ENCODE results near the gene TPCN1. TPM values are rescaled to one million over a fixed set of nuclear protein-coding genes. Genes with fewer than 3 reads are reported as not detected.

The TPCN1 gene
- total RNA-seq, 1 donor, result 16.4 TPM

DNA sequence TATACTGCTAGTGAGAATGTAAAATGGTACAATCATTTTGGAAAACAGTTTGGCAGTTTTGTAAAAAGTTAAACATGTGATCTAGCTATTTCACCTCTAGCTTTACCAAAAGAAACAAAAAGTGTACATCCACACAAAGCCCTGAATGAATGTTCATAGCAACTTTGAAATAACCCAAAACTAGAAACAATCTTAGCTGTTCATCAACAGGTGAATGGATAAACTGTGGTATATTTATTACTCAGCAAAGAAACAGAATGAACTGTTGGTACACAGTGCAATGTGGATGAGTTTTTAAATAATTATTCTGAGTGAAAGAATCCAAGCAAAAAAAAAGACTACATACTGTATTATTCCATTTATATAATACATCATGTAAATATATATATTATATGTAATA is 36.3 kb downstream of the TPCN1 start:
- DNase-seq (ENCODE audit: low read depth in 2 of 3, low spot score in 2 of 3), result no peak

GRCh38 chr12:113260127-113260526 is 38.9 kb downstream of the TPCN1 start:
- no peak for DNase-seq (ENCODE audit: low read depth in 2 of 3, low spot score in 2 of 3)

DNA sequence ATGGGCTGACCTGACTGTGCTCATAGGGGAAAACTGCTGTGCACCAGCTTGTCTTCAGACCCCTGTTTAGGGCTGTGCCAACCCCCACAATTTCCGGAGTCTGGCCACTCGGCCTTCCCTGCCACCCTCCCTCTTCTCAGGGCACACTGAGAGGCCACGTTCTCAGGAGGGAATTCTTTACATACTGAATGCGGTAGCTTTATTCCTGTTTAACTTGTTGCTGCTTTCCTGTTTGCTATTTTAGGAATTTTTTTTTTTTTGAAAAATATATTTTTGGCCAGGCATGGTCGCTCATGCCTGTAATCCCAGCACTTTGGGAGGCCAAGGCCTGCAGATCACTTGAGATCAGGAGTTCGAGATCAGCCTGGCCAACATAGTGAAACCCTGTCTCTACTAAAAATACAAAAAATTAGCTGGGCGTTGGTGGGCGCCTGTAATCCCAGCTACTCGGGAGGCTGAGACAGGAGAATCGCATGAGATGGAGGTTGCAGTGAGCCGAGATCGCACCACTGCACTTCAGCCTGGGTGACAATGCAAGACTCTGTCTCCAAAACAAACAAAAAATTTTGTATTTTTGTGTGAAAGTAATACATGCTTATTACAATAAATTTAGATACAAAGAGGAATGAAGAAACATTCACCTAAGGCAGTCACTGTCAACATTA is 39.5 kb downstream of the TPCN1 start:
- DNase-seq (ENCODE audit: low read depth in 2 of 3, low spot score in 2 of 3), result no peak

DNA sequence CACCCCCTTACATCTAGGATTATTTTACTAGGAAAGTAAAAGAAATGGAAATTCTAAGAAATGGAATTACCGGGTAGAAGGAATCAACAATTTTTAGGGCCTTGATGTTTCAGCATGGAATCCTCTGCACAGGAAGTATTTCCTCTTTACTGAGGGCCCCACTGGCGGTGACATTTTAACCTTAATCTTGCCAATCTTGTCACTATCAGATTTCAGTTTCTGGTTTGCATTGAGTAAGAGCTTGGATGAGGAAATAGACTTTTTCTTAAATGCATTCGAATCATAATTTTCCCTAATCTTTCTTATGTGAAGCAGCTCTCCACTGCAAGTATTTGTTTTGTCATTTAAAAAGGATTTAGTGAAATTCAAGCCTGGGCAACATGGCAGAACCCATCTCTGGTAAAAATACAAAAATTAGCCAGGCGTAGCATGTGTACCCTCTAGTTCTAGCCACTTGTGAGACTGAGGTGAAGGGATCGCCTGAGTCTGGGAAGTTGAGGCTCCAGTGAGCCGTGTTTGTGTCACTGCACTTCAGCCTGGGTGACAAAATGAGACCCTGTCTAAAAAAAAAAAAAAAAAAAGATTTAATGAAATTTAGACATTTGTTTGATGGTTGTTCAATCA is 40.7 kb downstream of the TPCN1 start:
- DNase-seq (ENCODE audit: low read depth in 2 of 3, low spot score in 2 of 3), result peak in 1 of 3 donors; percentile 48

GRCh38 chr12:113262710-113263109 is 41.4 kb downstream of the TPCN1 start:
- DNase-seq (ENCODE audit: low read depth in 2 of 3, low spot score in 2 of 3), result no peak

GRCh38 chr12:113263431-113263963 is 42.2 kb downstream of the TPCN1 start:
- DNase-seq (ENCODE audit: low read depth in 2 of 3, low spot score in 2 of 3), result no peak

DNA sequence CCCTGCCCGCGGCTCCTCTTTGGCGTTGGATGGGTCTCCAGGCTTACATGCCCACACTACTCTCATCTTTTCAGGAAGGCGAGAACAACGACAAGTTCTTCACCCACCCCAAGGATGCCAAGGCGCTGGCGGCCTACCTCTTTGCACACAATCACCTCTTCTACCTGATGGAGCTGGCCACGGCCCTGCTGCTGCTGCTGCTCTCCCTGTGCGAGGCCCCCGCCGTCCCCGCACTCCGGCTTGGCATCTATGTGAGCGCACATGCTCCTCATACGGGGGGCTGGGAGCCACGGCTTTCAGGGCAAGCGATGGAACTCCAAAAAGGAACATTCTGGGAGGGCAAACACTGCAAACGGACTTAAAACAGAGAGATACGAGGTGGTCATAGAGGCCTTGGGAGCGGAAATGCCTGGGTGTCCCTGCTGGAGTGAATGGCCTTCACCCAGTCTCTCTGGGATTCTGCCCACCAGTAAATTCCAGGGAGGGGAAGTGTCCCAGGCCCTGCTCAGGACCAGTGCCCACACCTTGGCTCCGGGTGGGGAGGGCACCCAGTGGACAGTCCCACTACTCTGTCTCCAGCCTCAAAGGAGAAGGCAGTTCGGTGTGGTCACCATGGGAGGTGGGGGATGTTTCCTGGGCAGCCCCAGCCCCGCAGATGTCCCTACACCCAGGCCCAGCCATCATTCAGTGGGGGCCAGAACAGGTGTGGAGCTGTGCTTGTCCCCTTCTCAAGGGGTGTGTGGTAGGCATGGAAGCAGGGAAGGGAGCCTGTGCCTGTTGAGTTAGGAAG is 45.0 kb downstream of the TPCN1 start:
- no peak for DNase-seq (ENCODE audit: low read depth in 2 of 3, low spot score in 2 of 3)

GRCh38 chr12:113267621-113268020 is 46.4 kb downstream of the TPCN1 start:
- DNase-seq (ENCODE audit: low read depth in 2 of 3, low spot score in 2 of 3), result no peak

GRCh38 chr12:113268136-113268535 is 46.9 kb downstream of the TPCN1 start:
- DNase-seq (ENCODE audit: low read depth in 2 of 3, low spot score in 2 of 3), result no peak

DNA sequence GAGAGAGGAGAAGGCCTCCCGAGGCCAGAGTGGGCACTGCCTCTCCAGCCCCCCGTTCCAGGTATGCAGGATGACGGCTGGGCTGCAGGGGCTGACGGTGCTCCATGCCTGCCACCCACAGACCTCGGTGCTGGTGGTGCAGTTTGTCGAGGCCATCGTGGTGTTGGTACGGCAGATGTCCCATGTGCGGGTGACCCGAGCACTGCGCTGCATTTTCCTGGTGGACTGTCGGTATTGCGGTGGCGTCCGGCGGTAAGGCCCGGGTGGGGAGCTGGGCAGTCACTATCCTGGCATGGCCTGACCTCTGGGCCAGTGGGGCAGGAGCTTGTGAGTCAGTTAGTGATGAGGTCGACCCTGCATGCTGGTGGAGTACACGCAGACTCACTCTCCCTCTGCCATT is 47.4 kb downstream of the TPCN1 start:
- no peak for DNase-seq (ENCODE audit: low read depth in 2 of 3, low spot score in 2 of 3)

GRCh38 chr12:113269257-113269943 is 48.1 kb downstream of the TPCN1 start:
- no peak for DNase-seq (ENCODE audit: low read depth in 2 of 3, low spot score in 2 of 3)

GRCh38 chr12:113270709-113271009 is 49.4 kb downstream of the TPCN1 start:
- no peak for DNase-seq (ENCODE audit: low read depth in 2 of 3, low spot score in 2 of 3)

- no peak for DNase-seq (ENCODE audit: low read depth in 2 of 3, low spot score in 2 of 3)
Measured at GRCh38 chr12:113271466-113271852, 50.2 kb downstream of the TPCN1 start.

- DNase-seq (ENCODE audit: low read depth in 2 of 3, low spot score in 2 of 3), result peak in 1 of 3 donors; percentile 5
Measured at GRCh38 chr12:113271853-113272561, 50.7 kb downstream of the TPCN1 start.

DNA sequence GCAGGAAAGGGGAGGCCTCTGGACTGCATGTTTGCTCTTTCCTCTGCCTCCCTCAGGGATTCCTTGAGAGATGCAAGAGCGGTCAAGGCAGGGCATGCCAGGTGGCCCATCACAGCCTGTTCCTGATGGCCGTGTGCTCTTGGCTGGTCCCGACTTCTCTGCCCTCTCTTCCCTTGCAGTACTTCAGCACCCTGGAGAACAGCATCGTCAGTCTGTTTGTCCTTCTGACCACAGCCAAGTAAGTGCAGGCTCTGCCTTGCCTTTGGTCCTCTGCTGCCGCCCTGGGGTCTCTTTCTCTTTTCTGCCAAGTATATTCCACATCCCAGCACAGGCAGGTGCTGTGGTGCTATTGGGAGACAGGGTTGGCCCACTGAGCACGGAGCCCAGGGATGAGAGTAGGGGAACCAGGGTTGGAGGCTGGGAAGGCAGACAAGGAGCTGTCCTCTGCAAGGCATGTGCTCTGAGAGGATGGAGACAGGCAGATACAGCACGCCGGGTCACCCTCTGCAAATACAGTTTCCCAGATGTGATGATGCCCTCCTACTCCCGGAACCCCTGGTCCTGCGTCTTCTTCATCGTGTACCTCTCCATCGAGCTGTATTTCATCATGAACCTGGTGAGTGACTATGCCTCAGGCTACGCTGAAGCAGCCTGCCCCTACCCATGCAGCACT is 51.9 kb downstream of the TPCN1 start:
- DNase-seq (ENCODE audit: low read depth in 2 of 3, low spot score in 2 of 3), result no peak

- no peak for DNase-seq (ENCODE audit: low read depth in 2 of 3, low spot score in 2 of 3)
Measured at GRCh38 chr12:113274848-113275247, 53.6 kb downstream of the TPCN1 start.

GRCh38 chr12:113276306-113276705 is 55.0 kb downstream of the TPCN1 start:
- no peak for DNase-seq (ENCODE audit: low read depth in 2 of 3, low spot score in 2 of 3)

- DNase-seq (ENCODE audit: low read depth in 2 of 3, low spot score in 2 of 3), result no peak
Measured at GRCh38 chr12:113276946-113277500, 55.8 kb downstream of the TPCN1 start.

- DNase-seq (ENCODE audit: low read depth in 2 of 3, low spot score in 2 of 3), result no peak
Measured at GRCh38 chr12:113277511-113277910, 56.2 kb downstream of the TPCN1 start.

- no peak for DNase-seq (ENCODE audit: low read depth in 2 of 3, low spot score in 2 of 3)
Measured at GRCh38 chr12:113278141-113278540, 56.9 kb downstream of the TPCN1 start.
